Embryonic facial prominence (tissue), 1 donor: ENCODE data around the gene TMEM38B.
A peak's percentile ranks its signal among the peaks of the same experiment; 100 is the strongest.

Experiments used
- DNase-seq: peaks from one replicate; pipeline ENCODE4 v3.0.0-alpha.2; 2016; ENCODE audit errors: extremely low spot score

TMEM38B gene, protein sequence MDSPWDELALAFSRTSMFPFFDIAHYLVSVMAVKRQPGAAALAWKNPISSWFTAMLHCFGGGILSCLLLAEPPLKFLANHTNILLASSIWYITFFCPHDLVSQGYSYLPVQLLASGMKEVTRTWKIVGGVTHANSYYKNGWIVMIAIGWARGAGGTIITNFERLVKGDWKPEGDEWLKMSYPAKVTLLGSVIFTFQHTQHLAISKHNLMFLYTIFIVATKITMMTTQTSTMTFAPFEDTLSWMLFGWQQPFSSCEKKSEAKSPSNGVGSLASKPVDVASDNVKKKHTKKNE

DNA sequence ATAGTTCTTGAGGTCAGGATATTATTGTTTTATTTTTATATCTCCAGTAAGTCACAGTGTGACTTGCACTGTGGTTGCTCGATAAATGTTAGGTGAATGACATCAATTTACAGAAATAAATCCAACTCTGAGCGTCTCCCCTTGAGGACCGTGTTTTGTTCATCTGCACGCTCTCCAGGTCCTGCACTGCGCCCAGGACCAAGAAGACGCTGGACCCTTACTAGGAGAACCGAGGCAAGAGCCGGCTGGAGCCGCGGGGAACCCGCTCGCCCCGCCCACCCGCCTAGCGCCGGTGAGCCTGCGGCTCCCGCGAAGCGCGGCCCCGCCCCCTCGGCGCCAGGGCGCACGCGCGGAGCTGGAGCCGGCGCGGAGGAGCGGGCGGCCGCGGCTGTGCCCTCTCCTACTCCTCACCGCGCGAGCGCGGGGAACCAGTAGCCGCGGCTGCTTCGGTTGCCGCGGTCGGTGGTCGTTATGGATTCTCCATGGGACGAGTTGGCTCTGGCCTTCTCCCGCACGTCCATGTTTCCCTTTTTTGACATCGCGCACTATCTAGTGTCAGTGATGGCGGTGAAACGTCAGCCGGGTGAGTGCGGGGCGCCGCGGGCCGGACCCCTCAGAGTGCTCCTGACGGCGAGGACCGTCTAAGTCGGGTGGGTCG, at the start of gene TMEM38B:
Gene TMEM38B (plus strand): TSS at position 352 of the 658 bp plus-strand sequence. CDS start 120 bp downstream, at position 472.
- DNase-seq: peak; percentile 27

DNA sequence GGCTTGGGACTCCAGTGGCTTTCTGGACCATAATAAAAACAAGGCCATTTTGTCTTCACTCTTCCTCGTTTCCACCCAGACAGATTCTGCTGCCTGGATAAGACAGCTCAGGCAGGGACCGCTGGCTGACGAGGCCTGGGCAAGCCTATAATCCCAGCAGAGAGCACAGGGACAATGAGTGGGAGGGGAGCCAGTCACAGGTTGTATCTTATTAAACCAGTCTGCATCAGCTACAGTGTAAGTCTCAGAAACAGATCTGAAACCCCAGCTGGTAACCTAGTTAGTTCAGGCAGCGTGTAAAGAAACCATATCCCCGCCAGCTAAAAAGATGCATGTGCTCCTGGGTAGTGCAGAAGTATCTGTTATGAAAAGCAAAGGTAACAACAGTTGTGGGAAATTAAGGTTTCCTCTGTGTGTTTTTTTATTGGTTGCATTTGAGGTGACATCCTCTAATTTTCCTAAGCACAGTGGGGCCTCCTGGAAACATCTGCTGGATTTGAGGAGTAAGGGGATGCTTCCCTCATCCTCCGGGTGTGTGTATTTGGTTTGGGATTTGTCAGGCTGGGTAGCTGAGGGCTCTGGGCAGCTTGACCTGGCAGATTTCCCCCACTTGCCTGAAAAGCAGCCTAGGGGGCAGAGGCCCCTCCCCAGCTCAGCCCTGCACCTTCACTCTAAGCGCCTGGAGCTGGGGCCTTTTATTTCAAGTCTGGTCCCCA, 47.3 kb upstream of the TMEM38B start:
- DNase-seq: no peak

DNA sequence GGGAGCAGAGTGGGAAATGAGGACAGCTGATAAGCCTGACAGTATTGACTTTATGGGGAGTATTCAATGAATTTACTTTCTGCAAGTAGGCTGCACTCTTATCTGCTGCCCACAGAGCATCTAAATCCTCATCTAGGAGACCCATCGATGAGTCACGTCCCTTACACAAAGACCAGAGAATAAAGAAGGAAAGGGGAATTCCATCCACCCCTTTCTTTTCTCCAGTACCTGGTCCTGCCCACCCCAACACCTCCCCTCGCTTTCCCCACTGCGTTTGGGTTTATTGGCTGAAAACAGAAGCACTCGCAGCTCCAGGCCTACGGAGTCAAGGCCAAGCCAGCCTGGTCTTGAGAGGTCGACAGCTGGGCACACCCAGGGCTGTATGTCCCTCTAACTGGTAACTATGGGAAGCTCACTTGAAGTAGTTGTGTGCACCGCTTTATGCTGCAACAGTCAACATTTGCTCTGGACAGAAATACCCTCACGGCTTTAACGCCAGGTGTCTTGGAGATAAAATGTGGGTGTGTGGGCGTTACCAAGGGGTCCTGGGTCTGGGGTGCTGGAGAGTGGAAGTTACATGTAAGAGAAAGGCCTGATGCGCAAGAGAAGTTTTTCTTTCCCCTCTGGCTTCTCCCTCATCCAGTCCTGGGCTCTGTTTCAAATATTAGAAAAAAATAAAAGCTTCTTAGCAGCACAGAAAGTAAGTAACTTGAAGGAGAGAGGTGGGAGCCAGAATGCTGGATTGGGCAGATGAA, 46.6 kb upstream of the TMEM38B start:
- DNase-seq: no peak

DNA sequence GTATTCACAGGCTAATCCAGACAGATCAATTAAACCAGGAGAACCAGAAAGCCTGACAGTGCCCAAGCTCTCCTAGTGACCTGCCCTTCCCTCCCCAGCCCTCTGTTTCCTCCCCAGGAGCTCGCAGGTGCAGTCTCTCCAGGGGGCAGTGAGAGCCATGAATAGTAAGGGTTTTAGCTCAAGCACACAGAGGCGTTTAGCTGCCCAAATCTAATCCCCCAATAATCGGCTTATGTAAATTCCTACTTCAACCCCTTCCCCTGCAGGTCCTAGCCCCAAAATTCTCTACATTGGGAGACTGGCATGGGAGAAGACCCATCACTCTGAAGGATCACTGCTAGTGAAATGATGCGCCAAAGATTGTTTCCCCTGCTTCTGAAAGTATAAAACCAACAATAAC, 42.5 kb upstream of the TMEM38B start:
- no peak for DNase-seq

DNA sequence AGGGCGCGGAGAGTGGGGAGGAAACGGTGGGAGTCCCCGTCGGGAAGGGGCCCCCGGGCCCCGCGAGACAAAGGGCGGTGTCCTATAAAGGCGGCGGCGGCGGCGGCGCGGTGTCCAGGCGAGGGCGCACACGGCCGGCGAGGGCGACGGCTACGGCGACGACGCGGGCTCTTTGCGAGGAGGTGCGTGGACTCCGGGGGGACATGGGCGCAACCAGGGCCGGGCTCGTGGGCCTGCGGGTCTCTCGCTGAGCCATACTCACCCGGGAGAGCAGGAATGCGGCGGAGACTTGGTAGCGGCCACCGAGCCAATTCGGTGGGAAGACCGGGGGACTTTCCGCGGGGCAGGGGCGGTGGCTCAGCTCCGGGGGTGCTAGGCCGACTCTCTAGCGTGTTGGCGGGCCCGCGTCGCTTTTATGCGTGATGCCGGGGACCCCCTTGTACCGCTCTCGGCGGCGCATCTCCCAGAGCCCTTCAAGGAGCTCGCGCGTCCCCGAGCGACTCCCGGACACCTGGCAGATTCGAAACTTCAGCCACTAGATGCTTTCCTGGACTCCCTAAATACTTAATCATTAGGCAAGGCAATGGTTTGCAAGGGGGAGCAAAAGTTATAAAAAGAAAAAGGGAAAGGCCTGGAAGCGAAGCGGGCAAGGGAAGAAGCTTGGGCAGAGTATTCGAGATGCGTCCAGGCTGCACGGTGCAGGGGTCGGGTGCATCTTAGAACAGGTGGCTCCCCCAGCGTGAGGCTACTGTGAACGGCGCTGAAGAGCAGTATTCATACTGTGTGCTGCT, 38.0 kb upstream of the TMEM38B start:
- DNase-seq: no peak

DNA sequence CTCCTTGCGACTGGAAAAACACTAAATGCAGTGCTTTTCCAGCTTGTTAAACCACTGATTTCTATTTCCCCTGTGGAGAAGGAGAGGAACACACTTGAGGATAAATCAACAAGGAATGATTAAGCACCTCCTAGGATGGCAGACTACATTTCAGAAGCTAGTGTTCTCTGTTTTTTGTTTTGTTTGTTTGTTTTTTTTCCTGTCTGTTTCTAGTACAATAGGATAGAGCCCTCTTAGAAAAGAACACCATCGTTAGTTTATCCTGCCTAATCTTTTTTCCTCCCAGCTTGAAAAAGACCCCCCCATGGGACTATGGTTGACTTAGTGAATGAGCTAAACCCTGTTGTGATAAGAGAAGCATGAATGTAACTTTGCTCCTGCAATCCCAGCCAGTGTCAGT, 36.0 kb upstream of the TMEM38B start:
- no peak for DNase-seq

DNA sequence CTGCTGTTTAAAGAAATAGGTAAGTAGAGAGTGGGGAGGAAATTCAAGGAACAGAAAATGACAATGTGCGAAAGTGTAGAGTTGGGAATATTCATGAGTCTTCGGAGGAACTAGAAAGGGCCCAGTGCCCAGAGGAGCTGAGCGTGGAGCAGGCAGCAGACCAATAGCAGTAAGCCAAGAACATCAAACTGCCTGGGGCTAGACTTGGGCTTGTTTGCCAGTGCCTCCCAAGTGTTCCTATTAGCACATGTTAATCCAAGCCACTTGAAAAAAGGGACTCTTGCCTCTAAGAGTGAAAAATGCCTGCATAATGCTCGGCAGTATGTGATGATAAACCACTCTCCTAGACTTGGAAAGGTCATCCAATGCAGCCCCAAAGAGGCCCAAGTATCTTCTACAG, 33.3 kb upstream of the TMEM38B start:
- DNase-seq: no peak

DNA sequence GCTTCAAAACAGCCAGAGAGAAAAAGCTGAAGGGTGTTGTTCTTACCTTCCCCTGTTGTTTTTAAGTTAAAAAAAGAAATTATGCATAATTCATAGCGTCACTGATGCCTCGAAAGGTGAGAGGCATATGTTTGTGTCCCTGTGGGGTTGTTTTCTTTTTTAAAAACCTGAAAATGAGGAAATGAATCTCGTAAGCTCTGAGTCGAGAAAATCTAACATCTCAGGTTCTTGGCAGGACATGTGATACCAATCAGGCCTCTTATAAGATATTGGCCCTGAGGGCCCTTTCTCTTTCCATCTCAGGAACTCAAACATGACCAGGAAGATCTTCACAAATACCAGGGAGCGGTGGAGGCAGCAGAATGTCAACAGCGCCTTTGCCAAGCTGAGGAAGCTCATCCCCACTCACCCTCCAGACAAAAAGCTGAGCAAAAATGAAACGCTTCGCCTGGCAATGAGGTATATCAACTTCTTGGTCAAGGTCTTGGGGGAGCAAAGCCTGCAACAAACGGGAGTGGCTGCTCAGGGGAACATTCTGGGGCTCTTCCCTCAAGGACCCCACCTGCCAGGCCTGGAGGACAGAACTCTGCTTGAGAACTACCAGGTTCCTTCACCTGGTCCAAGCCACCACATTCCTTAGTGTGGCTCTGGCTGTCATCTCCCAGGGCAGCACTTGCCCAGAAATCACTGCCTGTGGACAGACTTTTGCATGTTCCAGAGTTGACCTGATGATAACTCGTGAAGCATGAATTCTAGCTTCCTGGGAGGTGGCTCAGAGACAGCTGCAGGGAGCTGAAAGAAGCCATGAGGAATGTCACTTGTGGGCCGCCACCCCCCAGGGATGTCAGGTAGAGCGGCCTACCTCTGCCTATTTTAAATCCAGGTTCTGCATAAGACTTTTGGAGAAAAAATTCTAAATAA, 31.9 kb upstream of the TMEM38B start, which contains the start of gene TAL2:
Gene TAL2 (plus strand): TSS at position 274 of the 921 bp plus-strand sequence. CDS start 40 bp downstream, at position 314.
- DNase-seq: no peak

DNA sequence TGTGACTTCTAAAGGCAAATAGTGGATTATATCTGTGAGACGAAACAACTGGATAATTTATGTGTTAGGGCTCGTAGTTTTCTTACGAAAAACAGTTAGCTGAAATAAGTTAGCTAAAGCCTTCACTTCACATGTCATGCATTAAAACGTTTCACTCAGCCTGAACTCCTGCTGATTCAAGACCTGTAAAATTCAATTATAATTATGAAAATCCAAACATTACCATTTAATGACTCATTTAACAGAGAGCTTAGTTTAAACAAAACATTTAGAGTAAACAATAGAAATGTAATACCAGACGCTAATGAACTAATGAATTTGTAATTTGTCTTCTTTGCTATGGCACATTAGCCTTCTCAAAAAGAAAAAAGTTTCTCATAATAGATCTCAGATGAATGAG, 30.4 kb upstream of the TMEM38B start:
- DNase-seq: no peak

DNA sequence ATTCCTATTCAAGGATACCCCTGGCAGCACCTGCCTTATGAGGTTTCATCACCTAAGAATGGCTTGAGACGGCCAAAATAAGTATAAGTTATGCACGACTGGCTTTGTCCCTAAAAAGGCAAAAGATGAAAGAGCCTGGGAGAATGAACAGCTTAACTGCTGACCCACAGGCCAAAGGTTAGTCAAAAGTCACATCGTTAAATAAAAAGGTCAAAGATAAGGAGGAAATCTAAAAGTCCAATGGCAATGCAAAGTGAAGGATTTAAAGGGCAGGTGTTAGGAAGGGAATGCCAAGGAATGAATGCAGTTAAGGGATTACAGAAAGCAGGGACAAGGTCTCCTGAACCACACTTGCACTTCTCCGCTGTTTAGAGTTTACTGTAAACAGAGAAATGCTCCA, 26.5 kb upstream of the TMEM38B start:
- DNase-seq: no peak

DNA sequence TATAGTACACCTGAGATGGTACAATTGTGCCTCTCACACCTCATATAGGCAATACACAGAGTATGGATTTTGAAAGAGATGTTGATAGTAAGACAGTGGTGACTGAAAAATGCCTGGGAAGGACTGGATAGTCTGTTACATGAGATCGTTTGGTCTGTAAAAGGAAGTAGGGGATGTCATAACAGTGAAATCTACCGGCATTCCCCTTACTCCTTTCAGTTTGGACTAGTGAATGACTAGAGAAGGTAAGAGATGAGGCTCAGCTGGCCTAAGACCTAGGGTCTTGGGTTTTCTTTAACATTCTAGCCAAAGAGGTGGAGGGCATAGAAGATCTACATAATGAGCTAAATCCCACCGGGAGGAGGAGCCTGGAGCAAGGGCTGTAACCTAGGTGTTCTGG, 24.0 kb upstream of the TMEM38B start:
- DNase-seq: no peak

DNA sequence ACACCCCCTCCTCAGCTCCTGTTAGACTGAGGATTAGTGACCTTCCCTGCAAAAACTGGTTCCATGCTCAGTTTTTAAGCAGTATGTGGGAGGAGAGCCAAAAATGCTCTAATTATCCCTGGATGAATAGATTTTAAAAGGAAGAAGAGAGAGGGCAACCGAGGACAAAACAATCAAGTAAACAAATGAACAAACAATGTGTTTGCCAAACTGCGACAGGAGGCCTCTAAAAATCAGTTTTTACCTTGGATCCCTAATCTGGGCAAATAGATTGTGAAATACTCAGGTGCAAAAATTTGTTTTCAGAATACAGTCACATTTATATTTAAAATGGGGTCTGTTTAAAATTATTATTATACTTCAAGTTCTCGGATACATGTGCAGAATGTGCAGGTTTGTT, 23.6 kb upstream of the TMEM38B start:
- no peak for DNase-seq

DNA sequence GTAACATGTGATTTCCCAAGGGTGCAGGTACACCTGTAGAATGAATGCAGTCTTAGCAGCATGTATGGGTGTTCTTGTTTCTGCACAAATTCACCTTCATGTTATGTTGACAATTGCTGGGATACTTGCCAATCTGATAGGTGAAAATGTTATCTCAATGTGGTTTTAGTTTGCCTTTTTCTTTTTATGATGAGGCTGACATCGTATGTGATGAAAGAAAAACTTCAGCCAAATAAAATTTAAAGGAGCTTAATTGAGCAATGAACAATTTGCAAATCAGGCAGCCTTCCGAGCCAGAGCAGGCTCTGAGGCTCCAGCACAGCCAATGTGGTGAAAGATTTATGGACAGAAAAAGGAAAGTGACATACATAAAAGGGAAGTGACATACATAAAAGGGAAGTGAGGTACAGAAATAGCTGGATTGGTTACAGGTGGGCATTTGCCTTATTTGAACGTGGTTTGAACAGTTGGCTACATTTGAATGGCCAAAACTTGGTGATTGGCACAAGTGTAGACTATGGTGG, 21.6 kb upstream of the TMEM38B start:
- no peak for DNase-seq

DNA sequence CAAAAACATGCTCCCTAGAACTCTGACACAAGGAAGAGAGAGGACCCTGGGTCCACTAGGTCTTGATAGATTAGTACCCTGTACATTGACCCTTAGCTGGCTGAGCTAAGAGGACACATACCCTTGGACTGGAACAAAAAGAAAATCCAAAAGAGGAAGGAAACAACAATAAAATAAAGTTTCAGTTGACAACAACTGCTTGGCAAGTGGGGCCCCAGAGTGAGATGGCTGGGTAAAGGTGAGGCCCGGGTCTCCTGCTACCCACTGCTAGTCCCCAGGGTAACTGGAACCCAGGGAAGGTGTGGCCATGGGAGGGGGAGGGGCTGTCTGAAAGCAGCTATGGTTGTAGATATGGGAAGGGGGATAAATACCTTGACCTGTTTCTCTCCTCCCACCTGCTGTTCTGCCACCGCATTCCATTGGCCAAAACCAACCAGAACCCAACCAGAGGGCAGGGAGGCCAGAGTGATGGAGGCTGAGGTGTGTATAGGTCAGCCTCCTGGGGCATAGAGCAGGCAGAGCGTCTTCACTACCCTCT, 20.4 kb upstream of the TMEM38B start:
- DNase-seq: no peak

DNA sequence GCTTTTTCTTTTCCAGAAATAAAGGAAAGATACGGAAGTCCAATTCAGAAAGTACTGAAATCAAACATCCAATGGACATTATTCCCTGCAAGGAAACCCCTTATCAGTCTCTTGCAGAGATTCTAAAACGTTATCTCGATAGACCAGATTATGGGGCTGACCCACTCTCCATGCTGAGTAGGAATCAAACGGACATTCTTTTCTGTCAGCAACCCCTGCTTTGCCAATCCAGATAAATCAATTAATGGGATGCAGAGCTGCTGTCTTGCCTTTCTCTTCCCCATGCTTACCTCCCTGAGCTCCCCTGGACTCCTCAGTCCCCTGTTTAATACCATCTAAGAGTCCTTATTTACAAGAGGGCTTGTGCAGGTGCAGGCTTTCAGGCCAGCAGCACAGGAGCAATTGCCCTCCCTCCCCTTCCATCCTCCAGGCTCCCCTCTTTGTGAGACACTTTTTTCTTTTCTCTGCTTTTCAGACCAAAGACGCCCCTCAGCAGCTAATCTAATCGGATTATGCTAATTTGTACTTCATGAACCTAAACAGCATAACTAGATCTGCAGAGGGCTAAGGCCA, 17.9 kb upstream of the TMEM38B start:
- no peak for DNase-seq

DNA sequence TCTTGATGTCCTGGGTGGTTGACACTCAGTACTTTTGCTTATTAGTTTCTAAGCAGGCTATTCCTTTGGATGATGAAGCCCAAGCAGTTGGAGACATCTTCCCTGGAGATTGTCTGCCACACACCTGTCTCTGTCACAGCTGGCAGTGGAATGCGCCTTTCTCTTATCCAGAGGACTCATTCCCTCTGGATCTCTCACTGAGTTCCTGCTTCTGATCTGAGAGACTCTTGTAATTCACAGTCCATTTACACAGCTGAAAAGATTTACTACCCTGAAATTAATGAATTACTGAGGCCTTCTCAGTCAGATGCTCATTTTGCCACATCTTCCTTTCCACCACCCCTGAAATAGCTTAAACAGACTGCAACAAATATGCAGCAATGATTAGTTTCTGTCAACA, 16.2 kb upstream of the TMEM38B start:
- no peak for DNase-seq

DNA sequence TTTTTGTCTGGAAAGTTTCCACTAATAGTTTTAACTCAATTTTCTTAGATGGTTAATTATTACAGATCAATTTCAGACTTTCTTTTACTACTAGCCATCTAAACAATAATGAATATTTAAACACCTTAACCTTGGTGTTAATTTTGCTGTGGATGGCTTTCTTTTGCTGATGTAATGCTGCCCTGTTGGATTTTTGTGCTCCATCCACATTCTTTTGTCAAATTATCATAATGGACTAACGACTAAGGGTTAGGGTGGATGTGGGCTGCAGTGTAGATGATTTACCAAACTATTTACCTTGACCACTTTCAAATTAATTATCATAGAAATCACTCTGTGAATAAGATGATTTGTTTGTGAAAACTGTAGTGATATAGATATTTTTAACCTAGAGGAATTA, 15.6 kb upstream of the TMEM38B start:
- DNase-seq: no peak

DNA sequence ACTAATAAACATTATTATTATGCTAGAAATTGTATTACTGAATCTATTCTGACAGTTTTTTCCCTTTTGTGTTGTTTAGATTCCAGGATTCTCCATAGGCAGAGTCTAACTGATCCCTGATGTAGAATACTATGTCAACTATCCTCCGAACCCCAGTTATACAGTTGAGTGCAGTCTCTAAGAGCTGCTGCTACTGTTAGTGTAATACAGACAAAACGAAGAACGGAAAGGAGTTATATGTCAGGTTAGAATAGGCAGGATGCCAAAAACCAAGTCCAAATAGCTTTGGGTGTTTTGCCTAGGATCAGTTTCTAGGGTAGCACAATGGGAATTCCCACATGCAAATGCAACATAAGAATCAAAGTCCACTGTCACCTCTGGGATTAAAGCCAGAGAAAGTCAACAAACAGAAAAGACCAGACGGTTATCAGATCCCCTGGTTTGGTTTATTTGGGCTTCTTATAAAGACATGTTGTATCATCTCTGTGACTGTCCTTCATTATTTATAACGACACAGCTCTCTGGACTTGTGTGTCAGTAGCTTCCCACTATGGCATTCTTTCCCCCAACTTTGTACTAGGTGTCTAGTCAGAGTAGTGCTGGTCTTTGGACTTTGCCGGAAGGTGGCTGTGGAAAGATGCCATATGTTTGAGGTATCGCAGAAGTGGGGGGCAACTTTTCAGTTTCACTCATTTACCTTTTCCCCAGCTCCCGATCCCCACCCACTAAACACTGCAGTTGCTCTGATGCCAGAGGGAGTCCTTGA, 14.9 kb upstream of the TMEM38B start:
- DNase-seq: no peak

DNA sequence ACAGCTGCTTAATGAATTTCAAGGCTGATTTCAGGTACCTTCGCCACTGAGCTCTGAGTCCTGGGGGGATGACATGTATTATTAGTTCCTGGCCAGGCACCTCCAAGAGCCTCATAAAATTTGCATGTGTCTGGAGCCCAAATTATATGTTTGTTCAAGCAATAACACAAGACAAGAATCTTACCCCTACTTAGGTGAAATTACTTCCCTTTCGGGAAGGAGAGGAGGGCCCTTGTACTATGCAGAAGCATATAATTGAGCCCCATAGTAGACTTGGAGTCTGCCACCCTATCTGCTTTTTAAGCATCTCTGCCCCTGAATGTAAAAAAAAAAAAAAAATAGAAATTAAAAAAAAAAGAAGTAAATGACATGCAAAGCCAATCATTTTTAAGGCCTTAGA, 13.0 kb upstream of the TMEM38B start:
- DNase-seq: no peak
